K562 (cell line): Measurements from ENCODE around the gene TMEM266. TPM values are rescaled to one million over a fixed set of nuclear protein-coding genes. Genes with fewer than 3 reads are reported as not detected.
A peak's percentile ranks its signal among the peaks of the same experiment; 100 is the strongest.

Experiments used
- ATAC-seq: fragments of 200-7000 bp; cut with Tn5 transposase; 3 replicates; pipeline ENCODE4 v1.9.1; 2020; ENCODE audit warnings: moderate library complexity
- BruUV-seq: library from RNA; stranded (reverse); fragments of 400-500 nt; replicated peaks from 2 replicates; lab custom pipeline; 2021; lab: Mats Ljungman, UMichigan
- CTCF ChIA-PET: fragments of 300-600 bp; formaldehyde crosslinking; extraction: SDS; loops from one replicate; lab custom pipeline; 2021; ENCODE audit warnings: low intra/inter-chr PET ratio; lab: Yijun Ruan, JAX
- POLR2A ChIA-PET: fragments of 300-600, 350-650 bp; sonication (Branson Sonifier 250); formaldehyde crosslinking; extraction: SDS; loops from one replicate; lab custom pipeline; 2021; ENCODE audit warnings: antibody characterized with exemption, inconsistent platforms; lab: Yijun Ruan, JAX
- DNase-seq, 4 experiments: peaks; one replicate each; pipeline versions ENCODE4 v3.0.0 to v3.0.0-alpha.2; 2011 to 2018; ENCODE audit warnings: low spot score in 3 of 4, mixed read lengths in 3 of 4; ENCODE audit errors: extremely low read depth in 1 of 4
- FAIRE-seq: peaks from 2 replicates; lab custom pipeline; 2011; peaks lifted over from hg19 to GRCh38; lab: Jason Lieb, UNC
- H2AFZ ChIP-seq: 2 replicates; pipeline ENCODE4 v1.6.0; 2011; ENCODE audit warnings: low read depth, low read length, control low read depth, inconsistent platforms
- H3K27ac ChIP-seq: fragments of 200-600 bp; 3 replicates; pipeline ENCODE4 v1.8.0; 2011; ENCODE audit warnings: low read depth, mild to moderate bottlenecking, control low read depth, inconsistent platforms, low read length, moderate library complexity, mixed read lengths; ENCODE audit errors: extremely low read depth
- H3K27me3 ChIP-seq, 2 experiments: fragments of 300-600 bp in 1 of 2; 2 replicates in 1 of 2; 3 replicates in 1 of 2; pipeline versions ENCODE4 v1.6.0 to v1.8.0; 2011; ENCODE audit warnings: inconsistent platforms in 2 of 2, low read length in 2 of 2, mild to moderate bottlenecking in 1 of 2, mixed read lengths in 1 of 2, moderate library complexity in 1 of 2; ENCODE audit not compliant: control insufficient read depth in 2 of 2, insufficient read depth in 2 of 2
- H3K36me3 ChIP-seq: fragments of 300-600 bp; 3 replicates; pipeline ENCODE4 v1.8.0; 2011; ENCODE audit warnings: mild to moderate bottlenecking, low read length, inconsistent platforms; ENCODE audit not compliant: control insufficient read depth, insufficient read depth
- H3K4me1 ChIP-seq, 2 experiments: fragments of 200-600 bp in 1 of 2; replicated peaks in 1 of 2; 2 replicates in 1 of 2; 3 replicates in 1 of 2; pipeline versions ENCODE4 v1.5.1 to v1.8.0; 2011; ENCODE audit warnings: inconsistent platforms in 2 of 2, low read length in 2 of 2, mild to moderate bottlenecking in 1 of 2, mixed read lengths in 1 of 2, moderate library complexity in 1 of 2; ENCODE audit not compliant: control insufficient read depth in 2 of 2, insufficient read depth in 2 of 2
- H3K4me2 ChIP-seq: 2 replicates; pipeline ENCODE4 v1.6.1; 2011; ENCODE audit warnings: low read length, control low read depth, inconsistent platforms, mixed read lengths; ENCODE audit not compliant: insufficient read depth
- H3K4me3 ChIP-seq: fragments of 200-600 bp; sonication (generic), shearing (Covaris generic); 2 replicates; pipeline ENCODE4 v1.5.1; 2016; ENCODE audit warnings: control low read depth, inconsistent platforms
- H3K79me2 ChIP-seq: fragments of 200-600 bp; 3 replicates; pipeline ENCODE4 v1.8.0; 2011; ENCODE audit warnings: low read length, inconsistent platforms; ENCODE audit not compliant: control insufficient read depth, insufficient read depth
- H3K9ac ChIP-seq, 2 experiments: 2 replicates each; pipeline versions ENCODE4 v1.6.0 to v1.6.1; 2011; ENCODE audit warnings: low read depth in 2 of 2, low read length in 2 of 2, control low read depth in 1 of 2, inconsistent platforms in 1 of 2, mild to moderate bottlenecking in 1 of 2, mixed read lengths in 1 of 2; ENCODE audit not compliant: insufficient read depth in 1 of 2
- H3K9me1 ChIP-seq: one replicate; pipeline ENCODE4 v1.6.0; 2011; ENCODE audit warnings: inconsistent platforms, mild to moderate bottlenecking, low read length, moderate library complexity; ENCODE audit not compliant: control insufficient read depth, insufficient read depth
- H3K9me3 ChIP-seq: replicated peaks from 2 replicates; pipeline ENCODE4 v1.5.1; 2011; ENCODE audit warnings: low read depth, low read length, inconsistent platforms; ENCODE audit not compliant: control insufficient read depth, insufficient read depth
- H4K20me1 ChIP-seq: replicated peaks from 2 replicates; pipeline ENCODE4 v1.6.1; 2011; ENCODE audit warnings: low read length, inconsistent platforms, mixed read lengths; ENCODE audit not compliant: control insufficient read depth, insufficient read depth
- C11orf30 ChIP-seq: fragments of 450-650 bp; IDR thresholded peaks from 2 replicates; pipeline ENCODE4 v1.6.1; 2016; ENCODE audit warnings: low read depth, mild to moderate bottlenecking
- CBFA2T3 ChIP-seq: fragments of 450-650 bp; IDR thresholded peaks from 2 replicates; pipeline ENCODE4 v1.6.1; 2017
- CBX8 ChIP-seq: fragments of 200-600 bp; sonication (generic); IDR thresholded peaks from 2 replicates; pipeline ENCODE4 v1.6.1; 2012; ENCODE audit warnings: borderline replicate concordance, mixed run types, low read depth, mild to moderate bottlenecking, moderate library complexity, mixed read lengths, low read length, control low read depth, inconsistent platforms; ENCODE audit not compliant: poor library complexity, severe bottlenecking; ENCODE audit errors: extremely low read depth
- CC2D1A ChIP-seq: fragments of 450-650 bp; IDR thresholded peaks from 2 replicates; pipeline ENCODE4 v1.6.1; 2017; ENCODE audit warnings: mild to moderate bottlenecking
- FOXJ3 ChIP-seq: sonication (generic); formaldehyde crosslinking; IDR thresholded peaks from 2 replicates; pipeline ENCODE4 v1.4.0; 2020; ENCODE audit warnings: mild to moderate bottlenecking, missing genetic modification reagents
- GABPB1 ChIP-seq: sonication (generic); formaldehyde crosslinking; IDR thresholded peaks from 2 replicates; pipeline ENCODE4 v1.8.0; 2022; ENCODE audit warnings: mild to moderate bottlenecking, missing genetic modification reagents
- GTF2A2 ChIP-seq: IDR thresholded peaks from 2 replicates; pipeline ENCODE4 v1.6.1; 2016; ENCODE audit warnings: mild to moderate bottlenecking, missing genetic modification characterization, missing compliant biosample characterization
- KDM2B ChIP-seq: fragments of 250-450 bp; sonication (Bioruptor Pico); IDR thresholded peaks from 2 replicates; pipeline ENCODE4 v1.8.0; 2021; ENCODE audit warnings: mild to moderate bottlenecking, moderate library complexity
- PRDM10 ChIP-seq: fragments of 450-650 bp; IDR thresholded peaks from 2 replicates; pipeline ENCODE4 v1.6.1; 2018; ENCODE audit not compliant: partially characterized antibody
- RFX7 ChIP-seq: fragments of 250-450 bp; sonication (Bioruptor Pico); IDR thresholded peaks from 2 replicates; pipeline ENCODE4 v1.5.1; 2021; ENCODE audit warnings: mild to moderate bottlenecking
- SMC3 ChIP-seq: conservative IDR thresholded peaks from 2 replicates; pipeline ENCODE4 v1.6.1; 2011; ENCODE audit warnings: low read depth, low read length, improper control_type of control experiment; ENCODE audit not compliant: insufficient read depth
- SP1 ChIP-seq: sonication (generic); formaldehyde crosslinking; IDR thresholded peaks from 2 replicates; pipeline ENCODE4 v1.8.1; 2022; ENCODE audit warnings: mild to moderate bottlenecking, missing genetic modification reagents
- SRF ChIP-seq, 2 experiments: fragments of 250-450, 450-650 bp in 1 of 2; sonication (Bioruptor Pico) in 1 of 2; sonication (generic) in 1 of 2; formaldehyde crosslinking; IDR thresholded peaks; 2 replicates each; pipeline versions ENCODE4 v1.5.0 to v1.5.1; 2020 to 2022; ENCODE audit warnings: mild to moderate bottlenecking in 1 of 2, missing genetic modification reagents in 1 of 2
- TBL1XR1 ChIP-seq, 2 experiments: IDR thresholded peaks; 2 replicates each; pipeline ENCODE4 v1.6.1; 2012; ENCODE audit warnings: improper control_type of control experiment in 2 of 2, low read length in 2 of 2, mild to moderate bottlenecking in 1 of 2
- TOE1 ChIP-seq, 2 experiments: fragments of 450-650 bp in 1 of 2; sonication (generic) in 1 of 2; formaldehyde crosslinking in 1 of 2; IDR thresholded peaks; 2 replicates each; pipeline versions ENCODE4 v1.7.1 to v1.8.0; 2016 to 2022; ENCODE audit warnings: borderline replicate concordance in 2 of 2, mild to moderate bottlenecking in 2 of 2, antibody characterized with exemption in 1 of 2, inconsistent platforms in 1 of 2, low read depth in 1 of 2, missing genetic modification reagents in 1 of 2, moderate library complexity in 1 of 2
- ZEB2 ChIP-seq: fragments of 450-650 bp; IDR thresholded peaks from 2 replicates; pipeline ENCODE4 v1.6.1; 2016
- ZNF316 ChIP-seq: fragments of 450-650 bp; IDR thresholded peaks from 2 replicates; pipeline ENCODE4 v1.6.1; 2016
- WGBS: fragments of 100-300 bp; shearing (Covaris generic); methylation state at CpG from one replicate; pipeline ENCODE4 v1.1.6; 2016; ENCODE audit warnings: low coverage, mixed read lengths; ENCODE audit not compliant: insufficient coverage; ENCODE audit errors: missing lambda C conversion rate; 5-methylcytosine and 5-hydroxymethylcytosine counted together
- in situ Hi-C: fragments of 300-500 bp; cut with MboI; formaldehyde crosslinking; loops from 4 replicates; pipeline ENCODE4 v1.15.0; 2018; ENCODE audit warnings: inconsistent platforms, mixed read lengths
- intact Hi-C: fragments of 100-400 bp; cut with micrococcal nuclease; formaldehyde crosslinking; loops from 2 replicates; pipeline ENCODE4 v1.14.2; 2022
- polyA plus RNA-seq, 8 experiments: library from polyadenylated mRNA; depleted of rRNA in 4 of 8; stranded (reverse) in 5 of 8; unstranded in 3 of 8; fragments of >200 nt; fragmentation: Nextera tagmentation in 2 of 8; fragmentation: Illumina TruSeq in 1 of 8; extraction: Ambion mirVana in 2 of 8; extraction: Trizol in 1 of 8; gene quantifications; 2 replicates each; pipeline versions ENCODE4 v1.2.1 to v1.2.3, GENCODE V29; 2011 to 2014; ENCODE audit warnings: inconsistent platforms in 1 of 8, missing spikeins in 1 of 8
- total RNA-seq, 7 experiments: library from RNA; depleted of rRNA in 6 of 7; stranded (reverse); fragments of >200 nt in 6 of 7; fragmentation: Illumina TruSeq in 2 of 7; extraction: Trizol in 2 of 7; gene quantifications; 2 replicates each; pipeline versions ENCODE4 v1.2.1 to v1.2.3, GENCODE V29; 2011 to 2021; ENCODE audit warnings: low replicate concordance in 1 of 7

TMEM266 gene
- total and polyA plus RNA-seq, 9 of the 15 experiments (the other 6 are each of a cell fraction or from before 2014, with no cell fraction given): not detected

GRCh38 chr15:76172782-76173181 is 113.0 kb downstream of the TMEM266 start:
- Histone ChIP-seq H3K36me3 (no peaks in the 10 kb centered on the region), H3K4me1 (peaks cover 3 to 9% of the 10 kb centered on the region in 2 experiments; a peak in 3 of 5 replicates), H3K4me3 (no peak overlapping the region), H3K9me1 (no peaks in the 10 kb centered on the region), H2AFZ (no peak overlapping the region), H3K27ac (no peak overlapping the region), H3K4me2 (no peak overlapping the region), H3K9me3 (no peaks in the 10 kb centered on the region), H3K27me3 (peaks cover 33 to 79% of the 10 kb centered on the region in 2 experiments; a peak in 4 of 5 replicates), H3K9ac (no peak overlapping the region), H3K79me2 (no peaks in the 10 kb centered on the region), H4K20me1 (0 out of 2 replicates have a peak, but pooled peaks cover 3% of the 10 kb centered on the region)
- WGBS: 2% methylated on average over 16 of the region's 16 CpGs
- ChIA-PET POLR2A (interaction anchor here (0.6 to 1.2 kb wide), 2 partner anchors 9 to 244 kb away, joined by 3 read pairs; no protein-coding TSS in a partner anchor), CTCF (no interaction called here)
- no peak for DNase-seq
- FAIRE-seq: no peak
- in situ Hi-C loops: no loop called here
- intact Hi-C loops: no loop called here
- BruUV-seq: no TSS peak
- no peak for ATAC-seq
- no peak for TF ChIP-seq ZEB2
- TF ChIP-seq RFX7 (CRISPR knock-in tag): no peak
- no peak for TF ChIP-seq TOE1 (IDR thresholded peaks at IDR 0.05; ENCODE audit: borderline replicate concordance)
- TF ChIP-seq TOE1 (CRISPR knock-in tag; IDR thresholded peaks at IDR 0.05; ENCODE audit: borderline replicate concordance, low read depth): no peak
- TF ChIP-seq PRDM10: no peak
- TF ChIP-seq SP1 (CRISPR knock-in tag): no peak
- no peak for TF ChIP-seq CBX8
- TF ChIP-seq TBL1XR1 (IDR thresholded peaks at IDR 0.05; ENCODE audit: low read length in 2 of 2): no peak
- TF ChIP-seq ZNF316: peak; percentile 29; the same call in 1 of the 2 replicates
- no peak for TF ChIP-seq CC2D1A
- TF ChIP-seq FOXJ3 (CRISPR knock-in tag): no peak
- TF ChIP-seq SMC3: no peak
- no peak for TF ChIP-seq CBFA2T3
- no peak for TF ChIP-seq GTF2A2 (tag)
- no peak for TF ChIP-seq SRF (CRISPR knock-in tag; IDR thresholded peaks at IDR 0.05)
- TF ChIP-seq C11orf30: 0 out of 2 replicates have a peak, but pooled peaks have one; percentile 14
- no peak for TF ChIP-seq GABPB1 (CRISPR knock-in tag)
- TF ChIP-seq KDM2B (CRISPR knock-in tag): no peak
